Skin of body (tissue), 2 donors: ENCODE results near the gene NKD1. TPM values are rescaled to one million over a fixed set of nuclear protein-coding genes. Genes with fewer than 3 reads are reported as not detected.

ENCODE experiments used
- DNase-seq: peaks from one replicate; lab custom pipeline; 2025; lab: John Stamatoyannopoulos, UW
- total RNA-seq: library from RNA; depleted of rRNA; stranded (reverse); fragments of >200 nt; gene quantifications from one replicate; pipeline ENCODE4 v1.2.3, GENCODE V29; 2014

The NKD1 gene
- total RNA-seq, 1 donor from 2014 or later, result 4.9 TPM

DNA sequence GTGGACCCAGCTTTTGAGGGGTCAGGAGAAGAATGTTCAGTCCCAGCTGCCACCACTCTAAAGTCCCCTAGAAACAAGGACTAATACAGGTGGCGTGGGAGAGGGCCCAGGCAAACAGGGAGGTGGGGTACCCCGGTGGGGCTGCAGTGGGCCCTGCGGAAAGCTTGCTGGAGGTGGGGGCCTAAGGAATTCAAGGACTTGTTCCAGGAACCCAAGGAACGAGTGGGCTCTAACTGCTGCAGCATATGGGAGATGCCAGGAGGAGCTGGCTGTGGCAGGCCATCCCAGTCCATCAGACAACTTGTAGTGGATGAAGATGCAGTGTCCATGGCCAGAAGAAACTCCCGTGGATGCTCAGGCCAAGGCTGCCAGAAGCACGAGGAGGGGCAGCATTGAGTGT, 122.3 kb downstream of the NKD1 start:
- no peak for DNase-seq

DNA sequence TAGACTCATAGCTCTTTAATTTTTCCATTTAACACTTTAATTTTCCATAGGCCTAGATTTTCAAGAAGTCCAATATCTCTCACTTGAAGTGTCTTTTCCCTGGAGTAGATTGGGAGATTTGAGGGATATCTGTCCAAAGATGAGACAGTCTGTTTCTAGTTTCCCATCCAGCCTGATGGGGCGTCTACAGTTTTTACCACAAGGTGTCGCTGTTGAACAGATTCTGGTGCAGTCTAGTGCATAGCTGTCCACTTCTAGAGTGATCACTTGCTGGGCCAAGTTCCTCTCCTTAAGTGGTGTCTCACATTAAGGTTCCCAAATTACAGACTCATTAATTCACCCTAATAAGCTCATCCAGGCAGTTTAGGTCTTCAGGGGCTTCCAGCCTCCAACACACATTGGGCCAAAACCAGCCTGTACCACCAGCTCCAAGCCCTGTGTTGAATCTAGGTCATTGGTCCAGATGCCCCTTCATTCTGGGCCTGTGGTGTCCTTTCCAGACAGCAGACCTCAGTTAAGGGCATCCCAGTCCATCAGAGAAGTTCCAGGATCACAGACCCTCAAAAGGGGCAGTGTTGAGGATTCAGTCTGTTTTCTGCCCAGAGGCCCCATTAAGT, 123.6 kb downstream of the NKD1 start:
- no peak for DNase-seq

DNA sequence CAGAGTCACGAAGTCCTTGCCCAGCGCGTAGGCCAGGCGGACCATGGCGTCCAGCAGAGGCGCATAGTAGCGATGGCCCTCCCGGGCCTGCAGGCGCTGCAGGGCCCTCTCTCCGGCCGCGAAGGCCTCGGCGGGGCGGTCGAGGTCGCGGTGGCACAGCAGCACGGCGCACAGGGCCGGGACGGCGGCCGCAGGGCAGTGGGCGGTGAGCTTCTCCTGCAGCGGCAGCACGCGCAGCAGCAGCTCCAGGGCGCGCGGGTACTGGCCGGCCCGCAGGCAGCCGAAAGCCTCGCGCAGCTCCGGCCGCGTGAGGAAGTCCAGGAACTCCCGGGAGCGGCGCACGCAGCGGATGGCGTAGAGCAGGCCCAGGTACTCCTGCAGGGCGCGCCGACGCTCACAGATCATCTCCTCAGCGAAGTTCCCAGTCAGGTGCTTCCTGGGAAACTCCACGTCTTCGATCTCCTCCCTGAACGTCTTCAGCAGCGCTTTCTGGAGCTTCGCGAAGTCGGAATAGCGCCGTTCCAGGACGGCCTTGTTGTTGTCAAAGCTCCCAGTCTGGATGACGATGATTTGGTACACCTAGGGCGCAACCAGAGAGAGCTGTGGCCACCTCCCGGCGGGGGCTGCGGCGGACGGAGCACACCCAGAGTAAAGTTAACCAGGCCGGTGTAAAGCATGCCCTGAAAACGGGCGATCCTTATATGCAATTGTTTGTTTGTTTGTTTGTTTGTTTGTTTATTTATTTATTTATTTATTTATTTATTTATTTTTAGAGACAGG, 125.5 kb downstream of the NKD1 start:
- no peak for DNase-seq

DNA sequence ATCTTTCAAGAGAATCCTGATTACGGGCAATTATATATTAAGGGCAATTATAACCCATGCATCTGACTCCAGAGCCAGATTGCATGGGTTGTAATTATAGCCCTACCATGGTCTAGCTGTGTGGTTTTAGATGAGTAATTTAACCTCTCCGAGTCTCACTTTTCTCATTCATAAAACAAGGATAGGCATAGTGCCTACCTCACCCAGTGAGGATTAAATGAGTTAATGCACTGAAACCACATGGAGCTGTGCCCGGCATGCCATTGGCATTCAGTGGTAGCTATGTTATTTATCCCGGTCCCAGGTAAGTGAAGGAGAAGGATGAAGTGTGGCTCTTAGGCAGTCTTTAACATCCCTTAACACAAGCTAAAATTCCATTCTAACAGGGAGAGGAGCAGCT, 126.6 kb downstream of the NKD1 start:
- DNase-seq, result no peak

DNA sequence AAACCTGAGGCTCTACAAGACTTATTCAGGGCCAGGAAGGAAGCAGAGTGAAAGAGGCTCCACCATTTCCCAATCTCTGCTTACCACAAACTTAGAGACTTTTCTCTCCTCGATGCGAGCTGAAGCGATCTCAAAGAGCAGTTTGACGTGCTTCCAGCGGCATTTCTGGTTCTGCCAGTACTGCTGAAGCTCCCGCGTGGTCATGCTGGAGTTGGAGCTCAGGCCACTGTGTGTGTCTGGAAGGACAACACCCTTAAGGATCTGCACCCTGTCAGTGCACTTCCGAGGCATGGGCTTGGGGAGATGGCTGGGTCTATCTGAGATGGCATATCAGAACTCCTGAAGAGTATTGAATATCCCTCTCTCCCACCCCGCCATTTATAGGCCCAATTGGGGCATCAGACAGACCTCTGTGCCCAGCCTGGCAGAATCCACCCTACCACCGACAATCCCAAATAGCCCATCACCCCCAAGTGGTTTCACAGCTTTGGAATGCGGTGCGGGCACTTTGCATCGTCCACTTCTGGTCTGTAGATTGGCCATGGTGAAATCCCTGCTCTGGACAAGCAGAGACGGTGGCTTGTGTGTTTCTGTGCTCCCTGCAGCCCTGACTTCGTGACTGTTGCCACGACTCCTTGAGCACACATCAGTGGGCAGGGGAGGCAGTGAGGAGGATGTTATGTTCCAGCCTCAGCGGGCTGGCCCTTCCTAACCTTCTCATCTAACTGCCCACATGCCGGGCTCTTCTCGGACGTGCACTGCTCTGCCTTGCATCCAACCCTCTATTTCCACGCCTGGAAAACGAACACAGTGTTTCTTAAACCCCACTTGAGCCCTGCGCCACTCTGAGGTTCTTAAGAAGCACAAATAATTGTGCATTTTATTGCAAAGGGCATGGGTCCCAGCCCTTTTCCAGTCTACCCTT, 127.8 kb downstream of the NKD1 start:
- DNase-seq, result no peak

DNA sequence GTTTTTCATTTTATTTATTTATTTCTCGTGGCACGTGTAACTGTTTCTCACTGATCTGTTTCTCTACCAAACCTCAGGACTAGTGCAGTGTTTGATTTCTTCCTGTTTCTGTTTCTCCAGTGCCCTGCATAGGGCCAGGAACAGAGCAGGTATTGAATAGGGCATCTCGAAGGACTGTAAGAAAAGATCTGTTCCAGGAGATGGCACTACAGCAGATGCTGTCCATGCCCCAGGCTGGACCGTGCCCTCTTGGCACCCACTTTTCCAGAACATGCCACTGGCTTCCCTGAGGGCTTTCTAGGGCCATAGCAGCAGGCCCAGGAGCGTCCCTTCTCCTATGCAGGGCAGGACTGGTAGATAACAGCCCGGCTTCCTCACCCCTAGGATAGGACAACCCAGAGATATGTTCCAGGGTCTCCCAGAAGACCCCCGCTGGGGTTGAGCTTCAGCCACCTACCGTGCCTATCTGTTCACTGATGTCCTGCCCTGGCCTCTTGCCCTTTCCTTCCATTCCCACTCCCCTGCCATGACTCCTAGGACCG, 128.6 kb downstream of the NKD1 start:
- DNase-seq, result no peak

DNA sequence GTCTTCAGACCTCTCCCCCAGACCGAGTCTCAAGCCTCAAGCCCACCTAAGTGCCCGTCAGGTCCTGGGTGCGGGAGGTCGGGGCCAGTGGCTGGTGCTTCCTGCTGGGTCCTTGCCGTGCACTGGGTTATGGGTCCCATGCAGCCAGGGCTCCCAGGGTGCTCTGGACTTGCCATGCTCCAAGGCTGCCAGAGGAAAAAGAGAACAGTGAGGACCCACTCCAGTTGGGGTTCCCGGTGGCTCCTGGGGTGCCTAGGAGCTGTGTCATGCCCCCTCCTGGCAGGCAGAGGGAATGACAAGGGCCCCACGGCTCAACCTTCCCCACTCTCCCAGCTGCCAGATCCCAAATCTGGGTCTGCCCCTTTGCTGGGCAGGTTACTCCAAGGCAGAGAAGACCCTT, 129.2 kb downstream of the NKD1 start:
- no peak for DNase-seq

DNA sequence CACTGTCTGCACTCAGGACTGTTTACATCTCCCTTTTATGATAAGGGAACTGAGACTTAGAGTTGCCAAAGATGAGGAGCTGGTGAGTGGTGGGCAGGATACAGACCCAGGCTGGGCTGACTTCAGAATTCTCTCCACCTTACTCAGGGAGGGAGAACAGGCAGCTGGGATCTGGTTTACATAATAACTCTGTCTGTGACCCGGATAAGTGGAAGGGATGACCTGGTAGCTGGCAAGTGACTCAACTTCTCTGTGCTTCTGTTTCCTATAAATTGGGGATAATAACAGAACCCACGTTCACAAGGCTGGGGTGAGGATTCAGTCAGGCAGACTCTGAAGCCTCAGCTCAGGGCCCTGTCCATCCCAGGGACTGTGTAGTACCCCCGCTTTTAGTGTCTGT, 130.3 kb downstream of the NKD1 start:
- no peak for DNase-seq

DNA sequence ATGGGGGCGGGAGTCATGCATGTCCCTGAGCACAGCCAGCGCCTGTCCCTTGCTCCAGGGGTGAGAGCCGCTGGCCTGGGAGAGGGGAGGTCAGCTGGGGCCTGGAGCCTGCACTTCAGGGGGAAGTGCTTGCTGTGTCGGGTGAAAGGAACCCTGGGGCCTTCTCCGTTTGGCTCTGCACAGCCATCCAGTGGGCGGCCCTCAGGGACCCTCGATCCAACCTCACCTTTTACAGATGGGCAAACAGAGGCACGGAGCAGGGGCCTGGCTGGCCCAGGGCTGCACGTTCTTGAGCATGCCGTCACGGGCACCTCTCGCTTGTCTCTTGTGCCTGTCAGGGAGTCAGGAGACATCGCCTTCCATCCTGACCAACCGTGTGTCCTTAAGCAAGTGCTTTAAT, 131.1 kb downstream of the NKD1 start:
- DNase-seq, result no peak

DNA sequence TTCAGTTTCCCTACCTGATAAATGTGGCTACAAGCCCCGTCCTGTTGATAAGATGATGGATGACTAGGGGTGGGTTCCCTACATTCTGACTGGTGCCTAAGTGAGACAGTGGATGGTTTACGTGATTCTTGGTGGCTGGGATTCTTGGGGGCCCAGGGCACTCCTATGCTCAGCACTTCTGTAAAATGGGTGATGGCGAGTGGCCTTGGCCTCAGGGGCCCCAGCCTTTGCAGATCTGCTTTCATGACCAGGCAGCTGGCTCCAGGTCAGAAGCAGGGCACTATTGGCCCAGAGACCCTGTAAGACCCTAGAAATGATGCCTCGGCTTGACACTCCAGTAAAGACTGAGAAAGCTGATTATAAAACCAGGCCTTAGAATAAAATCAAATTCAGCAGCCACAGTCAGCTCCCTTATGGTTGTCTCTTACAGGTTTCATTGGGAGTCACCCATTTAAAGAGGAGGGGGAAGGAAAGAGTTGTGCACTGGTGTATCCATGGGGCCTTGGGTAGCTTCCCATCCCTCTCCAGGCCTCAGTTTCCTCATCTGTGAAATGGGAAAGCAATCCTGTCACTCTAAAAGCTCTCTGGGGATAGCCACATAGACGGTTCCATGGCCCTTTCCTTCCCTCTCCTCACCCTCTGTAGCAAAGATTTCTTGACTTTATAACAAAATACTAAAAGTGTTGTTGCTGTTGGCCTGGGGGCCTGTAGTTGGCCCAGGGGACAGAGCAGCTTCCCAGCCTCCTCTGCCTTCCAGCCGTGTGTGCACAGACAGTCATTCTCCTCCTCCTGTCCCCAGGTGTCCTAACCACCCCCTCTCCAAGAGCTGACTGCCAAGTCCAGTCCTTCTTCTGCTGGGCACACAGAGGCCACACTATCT, 131.7 kb downstream of the NKD1 start:
- DNase-seq, result no peak

DNA sequence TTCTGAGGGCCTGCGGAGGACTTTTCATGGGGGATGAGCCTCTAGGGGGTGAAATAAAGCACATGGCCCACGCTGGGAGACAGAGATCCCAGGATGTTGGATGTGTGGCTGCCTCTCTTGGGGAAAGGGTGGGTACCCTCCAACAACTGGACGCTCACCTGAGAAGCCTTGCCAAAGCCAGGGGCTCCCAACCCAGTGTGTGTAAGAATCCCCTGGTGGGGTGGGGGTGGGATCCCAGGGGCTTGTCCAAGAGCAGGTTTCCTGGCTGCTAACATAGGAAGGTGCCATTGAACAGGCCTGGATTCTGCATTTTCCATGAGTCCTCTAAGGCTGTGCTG, 132.3 kb downstream of the NKD1 start:
- no peak for DNase-seq

DNA sequence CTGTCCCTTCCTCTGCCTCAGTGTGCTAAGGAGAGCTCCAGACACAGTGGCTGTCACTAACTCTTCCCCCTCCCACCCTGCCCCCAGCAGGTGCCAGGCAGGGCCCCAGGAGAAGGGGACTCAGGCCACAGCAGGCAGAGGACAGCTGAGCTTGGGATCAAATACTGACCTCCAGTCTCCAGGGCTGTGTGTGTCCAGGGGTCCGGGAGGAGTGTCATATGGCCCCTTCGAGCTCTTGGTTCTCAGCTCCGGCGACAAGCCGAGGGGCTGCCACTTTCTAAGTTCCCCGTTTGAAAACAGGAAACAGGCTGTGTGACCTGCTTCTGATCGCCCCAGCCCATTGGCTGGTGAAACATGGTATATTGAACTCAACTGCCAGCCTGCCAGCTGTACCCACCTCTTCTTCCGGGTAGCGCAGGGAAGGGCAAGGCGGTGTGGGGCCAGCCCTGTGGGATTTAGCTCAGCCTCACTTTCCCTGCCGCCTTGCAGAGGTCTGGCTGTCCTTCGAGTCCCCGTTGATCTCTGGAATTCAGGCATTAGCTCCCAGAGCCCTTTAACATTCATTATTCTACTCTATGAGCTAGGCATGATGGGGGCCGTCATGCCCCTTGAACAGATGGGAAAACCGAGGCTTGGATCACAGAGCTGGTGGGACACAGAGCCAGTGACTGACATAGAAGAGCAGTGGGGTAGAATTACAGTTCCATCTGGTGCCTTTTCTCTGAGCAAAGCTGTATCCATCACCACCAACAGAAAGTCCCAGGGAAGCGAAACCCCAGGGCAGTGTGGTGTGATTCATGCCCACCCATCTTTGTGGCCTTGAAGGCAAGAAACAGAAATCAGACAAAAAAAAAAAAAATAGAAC, 133.1 kb downstream of the NKD1 start, which contains the start of gene SNX20:
SNX20 (minus strand) TSS at position 292 of the 865 bp plus-strand sequence. CDS start 3,786 bp downstream, outside the sequence.
- DNase-seq, result no peak

DNA sequence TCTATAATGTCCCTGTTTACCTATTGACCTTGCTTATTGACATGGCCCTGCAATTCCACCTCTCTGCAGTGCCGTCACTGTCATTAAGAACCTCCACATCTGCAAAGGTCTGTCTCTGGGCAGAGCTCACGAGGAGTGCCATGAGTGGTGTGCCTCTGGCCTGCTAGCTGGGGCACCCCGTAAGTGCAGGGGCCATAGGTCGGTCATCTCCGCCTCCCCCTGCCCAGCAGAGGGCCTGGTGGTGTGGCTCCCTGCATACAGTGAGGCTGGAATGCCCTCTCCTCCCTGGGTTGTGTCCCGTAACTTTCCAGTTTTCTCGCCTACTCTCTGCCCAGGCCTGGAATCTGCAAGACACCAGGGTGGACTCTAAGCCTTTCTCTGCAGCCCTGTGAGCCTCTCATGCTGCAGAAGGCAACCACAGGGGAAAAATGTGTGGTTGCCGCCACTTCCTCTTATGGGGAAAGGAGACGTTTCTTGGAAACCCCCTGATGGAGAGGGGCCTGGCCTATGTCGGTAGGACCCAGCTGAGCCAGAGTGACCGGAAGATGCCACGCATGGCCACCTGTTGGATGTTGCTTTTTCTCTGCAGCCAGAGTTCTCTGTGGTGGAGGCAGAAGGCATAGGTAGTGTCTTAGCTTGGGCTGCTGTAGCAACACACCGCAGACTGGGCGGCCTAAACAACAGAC, 135.6 kb downstream of the NKD1 start:
- DNase-seq, result no peak

DNA sequence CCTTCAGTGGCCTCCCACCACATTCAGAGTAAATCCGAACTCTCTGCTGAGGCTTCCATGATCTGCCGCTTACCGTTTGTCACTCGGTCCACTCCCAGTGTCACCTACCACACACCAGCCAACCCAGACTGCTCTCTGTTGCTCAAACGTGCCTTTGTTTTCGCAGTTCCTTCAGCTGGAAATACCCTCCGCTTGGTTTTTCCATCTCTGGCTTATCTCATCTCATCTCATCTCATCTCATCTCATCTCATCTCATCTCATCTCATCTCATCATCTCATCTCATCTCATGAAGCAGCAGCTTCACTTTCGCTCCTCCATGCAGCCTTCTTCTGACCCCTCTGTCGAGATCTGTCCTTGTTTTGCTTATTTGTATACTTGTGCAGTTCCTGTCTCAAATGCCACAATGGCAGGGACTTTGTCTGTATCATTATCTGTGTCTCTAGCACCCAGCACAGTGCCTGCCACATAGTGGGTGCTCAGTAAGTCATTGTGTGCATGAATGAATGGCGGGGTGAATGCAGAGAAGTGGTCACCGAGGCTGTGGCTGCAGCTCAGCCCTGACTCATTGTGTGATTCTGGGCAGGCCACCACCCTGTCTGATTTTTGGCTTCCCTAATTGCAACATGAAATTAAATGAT, 136.7 kb downstream of the NKD1 start:
- no peak for DNase-seq

DNA sequence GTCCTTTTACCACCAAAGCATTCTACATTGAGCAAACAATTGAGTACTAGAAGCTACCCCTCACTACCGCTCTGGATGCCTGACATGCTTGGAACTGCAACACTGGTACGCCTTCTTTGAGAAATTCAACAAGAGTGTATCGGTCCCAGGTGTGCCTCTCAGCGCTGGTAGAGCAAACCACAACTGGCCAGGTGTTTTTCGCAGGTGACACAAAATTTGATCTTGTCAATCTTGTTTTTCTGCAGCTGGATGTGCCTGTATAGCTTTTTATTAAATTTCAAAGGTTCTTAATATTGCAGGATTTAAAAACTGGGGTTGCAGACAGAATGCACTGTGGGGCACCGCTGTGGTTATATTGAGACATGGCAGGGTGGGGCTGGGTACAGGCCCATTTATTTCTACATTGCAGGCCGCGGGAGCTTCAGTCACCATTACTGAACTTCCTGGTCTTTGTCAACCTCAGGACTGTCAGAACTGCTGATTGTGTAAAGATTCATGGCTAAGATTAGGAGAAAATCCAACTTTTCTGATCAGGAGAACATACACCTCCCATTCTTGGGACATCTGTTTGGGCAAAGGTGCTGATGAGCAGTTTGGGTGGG, 137.4 kb downstream of the NKD1 start:
- no peak for DNase-seq

DNA sequence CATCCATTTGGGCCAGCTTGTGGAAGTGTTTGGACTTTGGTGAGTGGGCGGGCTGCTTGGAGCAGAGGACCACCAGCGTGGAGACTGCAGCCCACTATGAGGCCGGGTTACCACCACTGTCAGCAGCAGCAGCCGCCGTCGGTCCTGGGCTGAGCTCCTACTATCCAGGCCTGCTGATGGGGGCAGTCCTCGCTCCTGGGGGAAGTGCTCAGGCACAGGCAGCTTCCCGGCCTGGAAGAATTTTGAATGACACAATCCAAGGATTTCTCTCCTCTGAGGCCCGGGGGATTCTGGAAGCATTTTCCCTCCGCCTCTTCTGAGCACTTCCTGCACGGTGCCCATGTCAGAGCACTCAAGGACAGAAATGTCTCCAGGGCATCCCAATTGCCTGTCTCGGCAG, 139.9 kb downstream of the NKD1 start:
- DNase-seq, result no peak

DNA sequence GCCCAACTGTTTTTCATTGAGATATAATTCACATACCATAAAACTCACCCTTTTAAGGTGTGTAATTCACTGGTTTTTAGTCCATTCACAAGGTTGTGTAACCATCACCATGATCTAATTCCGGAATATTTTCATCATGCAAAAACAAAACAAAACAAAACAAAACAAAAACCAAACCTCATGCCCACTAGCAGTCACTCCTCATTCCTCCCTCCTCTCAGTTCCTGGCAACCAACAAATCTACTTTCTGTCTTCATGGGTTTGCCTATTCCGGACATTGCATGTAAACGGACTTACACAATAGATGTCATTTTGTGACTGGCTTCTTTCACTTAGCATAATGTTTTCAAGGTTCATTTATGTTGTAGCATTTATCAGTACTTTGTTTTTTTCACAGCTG, 140.7 kb downstream of the NKD1 start:
- DNase-seq, result no peak

DNA sequence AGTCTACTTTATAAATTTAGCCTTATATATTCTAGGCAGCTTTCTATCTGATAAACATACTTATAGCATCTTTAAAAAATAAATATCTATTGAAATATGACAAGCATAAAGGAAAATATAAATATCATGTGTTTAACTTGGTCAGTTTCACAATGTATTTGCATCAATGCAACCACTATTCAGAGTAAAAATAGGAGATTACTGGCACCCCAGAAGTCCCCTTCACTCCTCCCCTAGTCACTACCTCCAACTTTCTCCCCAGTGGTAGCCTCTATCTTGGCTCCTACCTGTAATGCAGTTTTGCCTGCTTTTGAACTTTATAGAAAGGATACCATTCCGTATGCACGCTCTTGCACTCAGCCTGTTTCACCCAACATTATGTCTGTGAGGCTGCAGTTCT, 142.0 kb downstream of the NKD1 start:
- DNase-seq, result no peak

DNA sequence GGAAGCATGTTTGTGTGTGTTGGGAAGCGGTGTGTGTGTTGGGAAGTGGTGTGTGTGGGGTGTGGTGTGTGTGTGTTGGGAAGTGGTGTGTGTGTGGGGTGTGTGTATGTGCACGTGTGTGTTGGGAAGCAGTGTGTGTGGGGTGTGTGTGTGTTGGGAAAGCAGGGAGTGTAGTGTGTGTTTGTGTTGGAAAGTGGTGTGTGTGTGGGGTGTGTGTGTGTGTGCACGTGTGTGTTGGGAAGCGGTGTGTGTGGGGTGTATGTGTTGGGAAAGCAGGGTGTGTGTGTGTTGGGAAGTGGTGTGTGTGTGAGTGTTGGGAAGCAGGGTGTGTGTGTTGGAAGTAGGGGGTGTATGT, 144.4 kb downstream of the NKD1 start:
- DNase-seq, result no peak
